ENCODE measurements around the gene SP2.
A peak's percentile ranks its signal among the peaks of the same experiment; 100 is the strongest.

SP2 gene

DNA sequence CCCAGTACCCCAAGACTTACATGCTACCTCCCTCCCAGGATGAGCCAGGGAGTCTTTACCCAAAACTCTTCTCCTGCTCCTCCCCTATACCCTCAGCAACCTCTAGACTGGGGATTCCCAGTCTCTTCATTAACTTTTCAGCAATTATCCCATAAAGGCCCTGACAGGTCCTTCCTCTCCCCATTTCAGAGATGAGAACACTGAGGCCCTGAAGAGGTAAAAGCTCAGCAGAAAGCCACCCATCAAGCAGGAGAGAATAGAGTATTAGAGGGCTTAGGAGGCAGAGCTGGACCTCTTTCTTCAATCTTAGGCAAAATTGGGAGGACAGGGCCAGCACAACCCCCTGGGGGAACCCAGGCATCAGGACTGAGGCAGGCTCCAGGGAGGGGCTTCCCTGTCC is 39.2 kb upstream of the SP2 start:
- no peaks in the 10 kb centered on the region for H3K9me3 ChIP-seq (ENCODE audit: control insufficient read depth, insufficient read depth, low read length)
- no peak overlapping the region for H3K4me3 ChIP-seq (ENCODE audit: low read depth, low read length)
- H3K9ac ChIP-seq (ENCODE audit: low read depth, low read length): no peak overlapping the region
- H3K36me3 ChIP-seq (ENCODE audit: control insufficient read depth, insufficient read depth, low read length): no peaks in the 10 kb centered on the region
- peaks cover 4% of the 10 kb centered on the region for H3K4me1 ChIP-seq (ENCODE audit: control insufficient read depth, insufficient read depth, low read length)
- H3K27me3 ChIP-seq (ENCODE audit: control insufficient read depth, insufficient read depth, low read length): peaks cover 78% of the 10 kb centered on the region

DNA sequence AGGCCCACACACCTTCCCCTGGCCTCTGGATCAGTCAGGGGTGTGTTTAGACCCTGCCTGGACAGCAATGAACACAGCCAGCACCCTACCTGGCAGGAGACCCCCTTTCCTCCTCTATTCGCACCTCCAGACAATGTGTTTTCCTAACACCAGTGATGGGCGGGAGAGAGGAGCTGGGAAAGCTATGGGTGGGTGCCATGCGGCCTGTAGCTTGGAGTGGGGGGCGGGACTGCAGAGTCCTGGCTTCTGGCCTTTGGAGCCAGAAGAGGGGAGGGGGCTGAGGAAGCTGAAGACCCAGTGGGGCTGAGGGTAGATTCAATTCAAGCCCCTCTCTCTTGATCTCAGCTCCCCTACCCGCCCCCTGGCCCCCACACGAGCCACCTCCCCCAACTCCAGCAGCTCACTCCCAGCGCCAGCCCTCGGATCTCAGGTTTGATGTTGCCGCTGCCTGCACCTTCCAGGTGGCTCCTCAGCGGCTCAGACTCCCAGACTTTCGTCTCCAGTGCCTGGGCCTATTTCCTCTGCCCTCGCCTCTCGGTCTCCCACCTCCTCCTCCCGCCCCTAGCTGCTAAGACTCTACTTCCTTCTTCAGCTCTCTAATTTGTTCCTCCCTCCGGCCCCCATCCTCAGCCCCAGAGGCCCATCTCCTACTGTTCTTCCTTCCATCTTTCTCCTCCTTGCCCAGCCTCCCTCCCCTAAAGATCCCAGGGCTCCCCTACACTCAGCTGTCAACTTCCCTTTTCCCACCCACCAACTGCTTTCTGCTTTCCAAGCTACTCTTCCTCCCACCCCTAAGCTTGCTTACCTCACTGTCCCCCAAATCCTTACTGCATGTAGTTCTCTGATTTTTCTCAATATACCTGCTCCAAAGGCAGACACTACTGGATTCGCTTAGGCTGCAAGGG is 38.2 kb upstream of the SP2 start:
- no peaks in the 10 kb centered on the region for H3K9me3 ChIP-seq (ENCODE audit: control insufficient read depth, insufficient read depth, low read length)
- no peak overlapping the region for H3K4me3 ChIP-seq (ENCODE audit: low read depth, low read length)
- no peaks in the 10 kb centered on the region for H3K4me1 ChIP-seq (ENCODE audit: control insufficient read depth, insufficient read depth, low read length)
- no peaks in the 10 kb centered on the region for H3K36me3 ChIP-seq (ENCODE audit: control insufficient read depth, insufficient read depth, low read length)
- H3K27me3 ChIP-seq (ENCODE audit: control insufficient read depth, insufficient read depth, low read length): peaks cover 71% of the 10 kb centered on the region
- H3K9ac ChIP-seq (ENCODE audit: low read depth, low read length): no peak overlapping the region

DNA sequence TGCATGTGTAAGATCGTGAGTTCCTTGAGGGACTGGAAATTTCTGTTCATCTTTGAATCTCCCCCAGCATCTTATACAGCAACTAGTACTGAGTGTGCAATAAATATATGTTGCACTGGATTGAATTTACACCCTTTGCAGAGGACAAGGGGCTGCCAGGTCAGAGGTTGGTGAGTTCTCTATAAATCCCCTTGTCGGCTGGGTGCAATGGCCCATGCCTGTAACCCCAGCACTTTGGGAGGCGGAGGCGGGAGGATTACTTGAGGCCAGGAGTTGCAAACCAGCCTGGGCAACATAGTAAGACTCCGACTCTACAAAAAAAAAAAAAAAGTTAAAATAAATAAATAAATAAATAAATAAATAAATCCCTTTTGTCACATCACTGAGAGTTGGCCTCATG is 35.6 kb upstream of the SP2 start:
- Histone ChIP-seq H3K9me3 (ENCODE audit: control insufficient read depth, insufficient read depth, low read length) (no peaks in the 10 kb centered on the region), H3K4me1 (ENCODE audit: control insufficient read depth, insufficient read depth, low read length) (no peaks in the 10 kb centered on the region), H3K4me3 (ENCODE audit: low read depth, low read length) (no peak overlapping the region), H3K27me3 (ENCODE audit: control insufficient read depth, insufficient read depth, low read length) (peaks cover 48% of the 10 kb centered on the region), H3K9ac (ENCODE audit: low read depth, low read length) (no peak overlapping the region), H3K36me3 (ENCODE audit: control insufficient read depth, insufficient read depth, low read length) (no peaks in the 10 kb centered on the region)

DNA sequence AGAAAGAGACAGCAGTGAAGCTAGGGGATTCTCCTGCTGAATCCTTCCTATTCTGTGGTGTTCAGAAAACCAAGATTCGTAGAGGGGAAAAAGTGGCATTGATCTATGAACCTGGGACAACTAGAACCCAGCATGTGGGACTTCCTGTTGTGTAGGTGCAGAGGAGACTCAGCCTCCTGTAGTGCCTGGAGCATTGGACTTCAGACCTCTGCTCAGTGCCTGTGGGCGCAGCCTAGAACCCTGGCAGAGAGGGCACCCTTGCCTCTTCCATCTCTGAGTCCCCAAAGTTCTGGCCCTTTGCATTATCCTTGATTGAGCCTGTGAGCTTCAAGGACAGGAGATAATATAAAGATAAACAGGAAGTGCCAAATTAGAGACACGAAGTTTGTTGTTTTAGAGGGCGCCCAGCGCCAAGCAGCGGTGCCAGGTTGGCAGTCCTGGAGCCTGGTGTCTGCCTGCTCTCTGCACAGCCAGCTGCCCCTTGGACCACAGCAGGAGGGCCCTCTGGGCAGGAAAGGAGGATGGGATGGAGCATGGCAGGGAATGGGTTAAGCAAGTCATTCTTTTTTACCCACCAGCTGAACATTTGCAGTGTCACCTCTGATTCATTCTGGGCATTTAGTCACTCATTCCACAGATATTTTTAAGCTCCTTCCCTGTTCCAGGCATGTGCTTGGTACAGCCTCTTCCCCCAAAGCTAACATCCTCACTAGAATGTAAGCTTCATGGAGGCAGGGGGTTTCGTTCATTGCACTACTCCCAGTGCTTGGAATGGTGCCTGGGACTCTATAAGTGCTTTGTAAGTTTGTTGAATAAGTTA is 33.2 kb upstream of the SP2 start:
- Histone ChIP-seq H3K27me3 (ENCODE audit: control insufficient read depth, insufficient read depth, low read length) (peaks cover 49% of the 10 kb centered on the region), H3K4me3 (ENCODE audit: low read depth, low read length) (no peak overlapping the region), H3K4me1 (ENCODE audit: control insufficient read depth, insufficient read depth, low read length) (no peaks in the 10 kb centered on the region), H3K9me3 (ENCODE audit: control insufficient read depth, insufficient read depth, low read length) (no peaks in the 10 kb centered on the region), H3K9ac (ENCODE audit: low read depth, low read length) (no peak overlapping the region), H3K36me3 (ENCODE audit: control insufficient read depth, insufficient read depth, low read length) (no peaks in the 10 kb centered on the region)

- Histone ChIP-seq H3K9me3 (ENCODE audit: control insufficient read depth, insufficient read depth, low read length) (no peaks in the 10 kb centered on the region), H3K27me3 (ENCODE audit: control insufficient read depth, insufficient read depth, low read length) (peaks cover 53% of the 10 kb centered on the region), H3K4me1 (ENCODE audit: control insufficient read depth, insufficient read depth, low read length) (peaks cover 9% of the 10 kb centered on the region), H3K36me3 (ENCODE audit: control insufficient read depth, insufficient read depth, low read length) (no peaks in the 10 kb centered on the region), H3K4me3 (ENCODE audit: low read depth, low read length) (no peak overlapping the region), H3K9ac (ENCODE audit: low read depth, low read length) (no peak overlapping the region)
Observed at GRCh38 chr17:47864791-47865216, 31.2 kb upstream of the SP2 start.

GRCh38 chr17:47866941-47867340 is 29.1 kb upstream of the SP2 start:
- Histone ChIP-seq H3K36me3 (ENCODE audit: control insufficient read depth, insufficient read depth, low read length) (no peaks in the 10 kb centered on the region), H3K4me1 (ENCODE audit: control insufficient read depth, insufficient read depth, low read length) (peaks cover 16% of the 10 kb centered on the region), H3K27me3 (ENCODE audit: control insufficient read depth, insufficient read depth, low read length) (peaks cover 66% of the 10 kb centered on the region), H3K9me3 (ENCODE audit: control insufficient read depth, insufficient read depth, low read length) (no peaks in the 10 kb centered on the region), H3K4me3 (ENCODE audit: low read depth, low read length) (no peak overlapping the region), H3K9ac (ENCODE audit: low read depth, low read length) (no peak overlapping the region)

GRCh38 chr17:47867813-47868533 is 28.1 kb upstream of the SP2 start:
- Histone ChIP-seq H3K9ac (ENCODE audit: low read depth, low read length) (no peak overlapping the region), H3K36me3 (ENCODE audit: control insufficient read depth, insufficient read depth, low read length) (no peaks in the 10 kb centered on the region), H3K27me3 (ENCODE audit: control insufficient read depth, insufficient read depth, low read length) (peaks cover 66% of the 10 kb centered on the region), H3K4me3 (ENCODE audit: low read depth, low read length) (no peak overlapping the region), H3K4me1 (ENCODE audit: control insufficient read depth, insufficient read depth, low read length) (peaks cover 16% of the 10 kb centered on the region), H3K9me3 (ENCODE audit: control insufficient read depth, insufficient read depth, low read length) (no peaks in the 10 kb centered on the region)

DNA sequence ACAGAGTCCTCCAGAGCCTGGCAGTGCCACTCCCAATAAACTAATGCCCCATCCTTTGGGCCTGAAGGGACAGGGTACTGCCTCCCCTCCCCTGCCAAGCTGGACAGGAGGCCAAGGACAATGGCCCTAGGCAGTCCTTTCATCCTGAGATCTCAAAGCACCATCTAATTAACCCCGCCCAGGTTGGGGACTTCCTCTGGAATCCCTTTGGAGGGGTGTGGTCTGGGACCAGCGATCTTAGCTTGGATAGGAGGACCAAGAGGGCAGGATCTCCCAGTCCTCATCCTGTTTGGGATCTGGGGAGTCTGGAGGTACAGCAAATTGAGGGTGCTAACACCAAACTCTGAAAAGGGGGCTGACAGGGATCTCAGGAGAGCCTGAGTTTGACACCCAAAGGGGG is 26.9 kb upstream of the SP2 start:
- Histone ChIP-seq H3K27me3 (ENCODE audit: control insufficient read depth, insufficient read depth, low read length) (peaks cover 71% of the 10 kb centered on the region), H3K9ac (ENCODE audit: low read depth, low read length) (no peak overlapping the region), H3K9me3 (ENCODE audit: control insufficient read depth, insufficient read depth, low read length) (no peaks in the 10 kb centered on the region), H3K4me1 (ENCODE audit: control insufficient read depth, insufficient read depth, low read length) (peaks cover 22% of the 10 kb centered on the region), H3K4me3 (ENCODE audit: low read depth, low read length) (no peak overlapping the region), H3K36me3 (ENCODE audit: control insufficient read depth, insufficient read depth, low read length) (no peaks in the 10 kb centered on the region)

DNA sequence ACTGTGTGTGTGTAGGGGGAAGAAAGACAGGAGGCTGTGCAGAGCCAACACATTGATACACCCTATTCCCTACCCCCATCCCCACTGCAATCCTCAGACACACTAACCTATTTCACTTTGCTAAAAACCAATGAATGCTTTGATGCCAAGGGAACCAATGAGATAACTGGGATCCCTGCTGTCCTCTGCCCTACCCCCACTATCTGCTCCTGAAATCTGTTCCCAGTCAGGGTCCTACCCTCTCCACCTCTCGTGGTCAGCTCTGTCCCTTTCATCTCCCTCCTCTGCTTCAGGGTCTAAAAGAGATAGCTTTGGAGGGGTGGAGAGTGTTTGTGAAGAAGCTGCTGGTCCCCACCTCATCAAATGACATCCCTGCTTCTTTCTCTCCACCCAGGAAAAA is 26.0 kb upstream of the SP2 start:
- H3K4me1 ChIP-seq (ENCODE audit: control insufficient read depth, insufficient read depth, low read length): peaks cover 22% of the 10 kb centered on the region
- H3K36me3 ChIP-seq (ENCODE audit: control insufficient read depth, insufficient read depth, low read length): no peaks in the 10 kb centered on the region
- no peak overlapping the region for H3K4me3 ChIP-seq (ENCODE audit: low read depth, low read length)
- H3K27me3 ChIP-seq (ENCODE audit: control insufficient read depth, insufficient read depth, low read length): peaks cover 74% of the 10 kb centered on the region
- no peak overlapping the region for H3K9ac ChIP-seq (ENCODE audit: low read depth, low read length)
- no peaks in the 10 kb centered on the region for H3K9me3 ChIP-seq (ENCODE audit: control insufficient read depth, insufficient read depth, low read length)

DNA sequence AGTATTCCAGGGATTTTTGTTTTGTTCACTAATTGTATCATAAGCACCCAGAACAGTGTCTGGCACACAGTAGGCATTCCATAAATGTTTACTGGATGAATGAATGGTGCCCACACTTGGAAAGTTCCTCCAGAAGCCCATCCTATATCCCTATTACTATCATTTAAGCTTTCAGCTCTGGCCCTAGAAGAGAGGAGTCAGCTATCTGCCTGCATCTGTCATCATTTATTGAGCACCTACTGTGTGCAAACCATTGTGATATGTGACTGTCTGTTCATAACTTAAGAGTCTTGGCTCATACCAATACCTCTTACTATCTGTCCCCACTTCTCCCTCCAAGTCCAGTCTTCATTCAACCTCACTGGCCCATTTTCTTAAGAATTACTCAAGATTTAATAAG is 25.0 kb upstream of the SP2 start:
- Histone ChIP-seq H3K27me3 (ENCODE audit: control insufficient read depth, insufficient read depth, low read length) (peaks cover 76% of the 10 kb centered on the region), H3K9me3 (ENCODE audit: control insufficient read depth, insufficient read depth, low read length) (no peaks in the 10 kb centered on the region), H3K9ac (ENCODE audit: low read depth, low read length) (no peak overlapping the region), H3K36me3 (ENCODE audit: control insufficient read depth, insufficient read depth, low read length) (no peaks in the 10 kb centered on the region), H3K4me3 (ENCODE audit: low read depth, low read length) (no peak overlapping the region), H3K4me1 (ENCODE audit: control insufficient read depth, insufficient read depth, low read length) (peaks cover 26% of the 10 kb centered on the region)

- H3K4me1 ChIP-seq (ENCODE audit: control insufficient read depth, insufficient read depth, low read length): peaks cover 26% of the 10 kb centered on the region
- no peaks in the 10 kb centered on the region for H3K36me3 ChIP-seq (ENCODE audit: control insufficient read depth, insufficient read depth, low read length)
- no peaks in the 10 kb centered on the region for H3K9me3 ChIP-seq (ENCODE audit: control insufficient read depth, insufficient read depth, low read length)
- H3K9ac ChIP-seq (ENCODE audit: low read depth, low read length): no peak overlapping the region
- H3K27me3 ChIP-seq (ENCODE audit: control insufficient read depth, insufficient read depth, low read length): peaks cover 71% of the 10 kb centered on the region
- H3K4me3 ChIP-seq (ENCODE audit: low read depth, low read length): peak overlapping the region; percentile 52
Observed at GRCh38 chr17:47872019-47872650, 23.9 kb upstream of the SP2 start.
